ENCODE results near the gene SLBP. TPM values are rescaled to one million over a fixed set of nuclear protein-coding genes. Genes with fewer than 3 reads are reported as not detected.
"Not testable (repeated sequence)": the region's sequence is repeated elsewhere in the genome, so short reads cannot be mapped to it uniquely, and the experiment has no call there.

The SLBP gene
- total RNA-seq, 1 experiment from 2014 or later: 73.4 TPM

DNA sequence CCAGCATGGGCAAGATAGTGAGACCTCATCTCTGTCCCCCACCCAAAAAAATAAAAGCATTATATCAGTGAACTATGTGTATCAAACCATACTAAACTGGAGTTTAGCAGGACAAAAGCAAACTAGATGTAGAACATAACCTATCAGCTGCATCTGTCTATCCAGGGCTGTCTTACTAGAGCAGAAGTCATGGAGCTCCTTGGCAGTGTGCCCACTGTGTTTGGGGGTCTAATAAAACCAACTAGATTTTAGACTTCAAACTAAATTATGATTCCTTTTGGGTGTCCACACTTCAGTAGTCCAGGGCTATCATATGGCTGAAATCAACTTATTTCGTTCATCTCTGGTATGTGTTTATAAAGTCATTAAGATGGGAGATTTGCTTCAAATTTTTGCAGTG lies 8.3 kb downstream of the SLBP start:
- ChIA-PET CTCF (no interaction called here), POLR2A (no interaction called here)
- Histone ChIP-seq H3K4me1 (ENCODE audit: control insufficient read depth, insufficient read depth, low read length) (peaks cover 12% of the 10 kb centered on the region), H3K9me3 (ENCODE audit: control insufficient read depth, insufficient read depth, low read depth, low read length) (no peaks in the 10 kb centered on the region), H3K27me3 (ENCODE audit: control insufficient read depth, insufficient read depth, low read length) (no peaks in the 10 kb centered on the region), H3K36me3 (ENCODE audit: control insufficient read depth, insufficient read depth, low read length) (peaks cover 23% of the 10 kb centered on the region), H3K4me3 (ENCODE audit: low read depth in 2 of 2, low read length in 2 of 2) (no peak overlapping the region), H3K27ac (ENCODE audit: low read length) (no peak overlapping the region)
- no peak for ATAC-seq
- no TSS peak for BruUV-seq (replicated peaks)
- intact Hi-C loops (cut with micrococcal nuclease; ENCODE audit: unreplicated experiment) (no loop called here), in situ Hi-C loops (cut with HindIII; ENCODE audit: low pct_unique_long_range_greater_than_20kb, low sequenced_read_pairs) (no loop called here)
- TF ChIP-seq, protein P1, sequence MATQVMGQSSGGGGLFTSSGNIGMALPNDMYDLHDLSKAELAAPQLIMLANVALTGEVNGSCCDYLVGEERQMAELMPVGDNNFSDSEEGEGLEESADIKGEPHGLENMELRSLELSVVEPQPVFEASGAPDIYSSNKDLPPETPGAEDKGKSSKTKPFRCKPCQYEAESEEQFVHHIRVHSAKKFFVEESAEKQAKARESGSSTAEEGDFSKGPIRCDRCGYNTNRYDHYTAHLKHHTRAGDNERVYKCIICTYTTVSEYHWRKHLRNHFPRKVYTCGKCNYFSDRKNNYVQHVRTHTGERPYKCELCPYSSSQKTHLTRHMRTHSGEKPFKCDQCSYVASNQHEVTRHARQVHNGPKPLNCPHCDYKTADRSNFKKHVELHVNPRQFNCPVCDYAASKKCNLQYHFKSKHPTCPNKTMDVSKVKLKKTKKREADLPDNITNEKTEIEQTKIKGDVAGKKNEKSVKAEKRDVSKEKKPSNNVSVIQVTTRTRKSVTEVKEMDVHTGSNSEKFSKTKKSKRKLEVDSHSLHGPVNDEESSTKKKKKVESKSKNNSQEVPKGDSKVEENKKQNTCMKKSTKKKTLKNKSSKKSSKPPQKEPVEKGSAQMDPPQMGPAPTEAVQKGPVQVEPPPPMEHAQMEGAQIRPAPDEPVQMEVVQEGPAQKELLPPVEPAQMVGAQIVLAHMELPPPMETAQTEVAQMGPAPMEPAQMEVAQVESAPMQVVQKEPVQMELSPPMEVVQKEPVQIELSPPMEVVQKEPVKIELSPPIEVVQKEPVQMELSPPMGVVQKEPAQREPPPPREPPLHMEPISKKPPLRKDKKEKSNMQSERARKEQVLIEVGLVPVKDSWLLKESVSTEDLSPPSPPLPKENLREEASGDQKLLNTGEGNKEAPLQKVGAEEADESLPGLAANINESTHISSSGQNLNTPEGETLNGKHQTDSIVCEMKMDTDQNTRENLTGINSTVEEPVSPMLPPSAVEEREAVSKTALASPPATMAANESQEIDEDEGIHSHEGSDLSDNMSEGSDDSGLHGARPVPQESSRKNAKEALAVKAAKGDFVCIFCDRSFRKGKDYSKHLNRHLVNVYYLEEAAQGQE (IDR thresholded peaks at IDR 0.05; ENCODE audit: insufficient read depth in 1 of 2, low read depth in 2 of 2, low read length in 1 of 2): no peak
- TF ChIP-seq POLR2AphosphoS5 (IDR thresholded peaks at IDR 0.05; ENCODE audit: low read depth, low read length) (no peak), TCF7L2 (IDR thresholded peaks at IDR 0.05; ENCODE audit: low read depth, low read length) (no peak), SIN3A (IDR thresholded peaks at IDR 0.05; ENCODE audit: borderline replicate concordance, insufficient read depth, low read depth, low read length) (no peak)
- TF ChIP-seq, protein P2, sequence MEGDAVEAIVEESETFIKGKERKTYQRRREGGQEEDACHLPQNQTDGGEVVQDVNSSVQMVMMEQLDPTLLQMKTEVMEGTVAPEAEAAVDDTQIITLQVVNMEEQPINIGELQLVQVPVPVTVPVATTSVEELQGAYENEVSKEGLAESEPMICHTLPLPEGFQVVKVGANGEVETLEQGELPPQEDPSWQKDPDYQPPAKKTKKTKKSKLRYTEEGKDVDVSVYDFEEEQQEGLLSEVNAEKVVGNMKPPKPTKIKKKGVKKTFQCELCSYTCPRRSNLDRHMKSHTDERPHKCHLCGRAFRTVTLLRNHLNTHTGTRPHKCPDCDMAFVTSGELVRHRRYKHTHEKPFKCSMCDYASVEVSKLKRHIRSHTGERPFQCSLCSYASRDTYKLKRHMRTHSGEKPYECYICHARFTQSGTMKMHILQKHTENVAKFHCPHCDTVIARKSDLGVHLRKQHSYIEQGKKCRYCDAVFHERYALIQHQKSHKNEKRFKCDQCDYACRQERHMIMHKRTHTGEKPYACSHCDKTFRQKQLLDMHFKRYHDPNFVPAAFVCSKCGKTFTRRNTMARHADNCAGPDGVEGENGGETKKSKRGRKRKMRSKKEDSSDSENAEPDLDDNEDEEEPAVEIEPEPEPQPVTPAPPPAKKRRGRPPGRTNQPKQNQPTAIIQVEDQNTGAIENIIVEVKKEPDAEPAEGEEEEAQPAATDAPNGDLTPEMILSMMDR (IDR thresholded peaks at IDR 0.05): no peak
- DNase-seq (ENCODE audit: low read depth, low spot score): no peak

DNA sequence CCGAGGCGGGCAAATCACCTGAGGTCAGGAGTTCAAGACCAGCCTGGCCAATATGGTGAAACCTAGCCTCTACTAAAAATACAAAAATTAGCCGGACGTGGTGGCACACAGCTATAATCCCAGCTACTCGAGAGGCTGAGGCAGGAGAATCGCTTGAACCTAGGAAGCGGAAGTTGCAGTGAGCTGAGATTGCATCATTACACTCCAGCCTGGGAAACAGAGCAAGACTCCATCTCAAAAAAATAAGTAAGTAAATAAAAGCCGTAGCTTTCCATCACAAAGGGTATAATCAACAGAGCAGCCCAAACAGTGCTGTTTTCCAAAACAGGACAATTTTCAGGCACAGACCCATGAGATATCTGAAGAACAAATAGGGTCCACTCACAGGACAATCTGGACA lies 10.4 kb downstream of the SLBP start:
- CTCF ChIA-PET; in situ Hi-C loops (cut with HindIII; ENCODE audit: low pct_unique_long_range_greater_than_20kb, low sequenced_read_pairs); H3K27me3 ChIP-seq (ENCODE audit: control insufficient read depth, insufficient read depth, low read length); DNase-seq (ENCODE audit: low read depth, low spot score); intact Hi-C loops (cut with micrococcal nuclease; ENCODE audit: unreplicated experiment); H3K4me3 ChIP-seq (ENCODE audit: low read depth in 2 of 2, low read length in 2 of 2); H3K4me1 ChIP-seq (ENCODE audit: control insufficient read depth, insufficient read depth, low read length); BruUV-seq (replicated peaks); H3K9me3 ChIP-seq (ENCODE audit: control insufficient read depth, insufficient read depth, low read depth, low read length); H3K27ac ChIP-seq (ENCODE audit: low read length); POLR2A ChIA-PET; ATAC-seq: not testable (repeated sequence)
- H3K36me3 ChIP-seq (ENCODE audit: control insufficient read depth, insufficient read depth, low read length): peaks cover 19% of the 10 kb centered on the region

DNA sequence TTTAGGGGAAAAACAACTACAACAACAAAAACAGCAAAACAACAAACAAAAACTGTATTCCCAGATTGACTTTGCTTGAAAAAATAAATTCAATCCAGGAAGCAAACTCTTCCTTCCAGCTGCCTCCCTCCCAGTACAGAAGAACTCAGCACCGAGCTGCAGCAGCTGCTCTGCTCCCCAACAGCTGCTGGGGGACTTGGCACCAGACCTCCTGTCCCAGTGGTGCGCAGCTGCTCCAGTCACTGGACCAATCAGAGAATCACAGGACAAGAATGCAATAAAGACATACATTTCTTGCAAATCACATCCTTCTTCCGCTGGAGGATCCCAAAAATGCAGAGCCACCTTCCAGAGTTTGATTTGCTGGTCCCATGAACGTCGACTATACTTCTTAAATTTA lies 16.2 kb downstream of the SLBP start:
- DNase-seq (ENCODE audit: low read depth, low spot score): no peak
- no TSS peak for BruUV-seq (replicated peaks)
- ChIA-PET CTCF (no interaction called here), POLR2A (no interaction called here)
- TF ChIP-seq, protein P1 (IDR thresholded peaks at IDR 0.05; ENCODE audit: insufficient read depth in 1 of 2, low read depth in 2 of 2, low read length in 1 of 2): no peak
- TF ChIP-seq SIN3A (IDR thresholded peaks at IDR 0.05; ENCODE audit: borderline replicate concordance, insufficient read depth, low read depth, low read length) (no peak), TCF7L2 (IDR thresholded peaks at IDR 0.05; ENCODE audit: low read depth, low read length) (no peak), POLR2AphosphoS5 (IDR thresholded peaks at IDR 0.05; ENCODE audit: low read depth, low read length) (no peak)
- H3K27me3 ChIP-seq (ENCODE audit: control insufficient read depth, insufficient read depth, low read length): no peaks in the 10 kb centered on the region
- H3K9me3 ChIP-seq (ENCODE audit: control insufficient read depth, insufficient read depth, low read depth, low read length): no peaks in the 10 kb centered on the region
- intact Hi-C loops (cut with micrococcal nuclease; ENCODE audit: unreplicated experiment): no loop called here
- no peak overlapping the region for H3K27ac ChIP-seq (ENCODE audit: low read length)
- in situ Hi-C loops (cut with HindIII; ENCODE audit: low pct_unique_long_range_greater_than_20kb, low sequenced_read_pairs): no loop called here
- H3K4me1 ChIP-seq (ENCODE audit: control insufficient read depth, insufficient read depth, low read length): no peaks in the 10 kb centered on the region
- H3K4me3 ChIP-seq (ENCODE audit: low read depth in 2 of 2, low read length in 2 of 2): no peak overlapping the region
- ATAC-seq: no peak
- H3K36me3 ChIP-seq (ENCODE audit: control insufficient read depth, insufficient read depth, low read length): peaks cover 28% of the 10 kb centered on the region
